ELF-1 (cell line): ENCODE results near the gene ATOSB.

Experiments used
- DNase-seq: peaks from one replicate; pipeline ENCODE4 v3.0.0-alpha.2; 2016; ENCODE audit warnings: low read depth, low spot score

The ATOSB gene

GRCh38 chr9:35054871-35055644 is 60.6 kb downstream of the ATOSB start:
- DNase-seq = no peak

- no peak for DNase-seq
Observed at GRCh38 chr9:35054185-35054835, 61.4 kb downstream of the ATOSB start.
